ENCODE data around the gene INKA2. TPM values are rescaled to one million over a fixed set of nuclear protein-coding genes. Genes with fewer than 3 reads are reported as not detected.

INKA2 gene
- total and polyA plus RNA-seq, 2 donors (not counting 1 experiment from before 2014, with no cell fraction given): 3.5 to 25.4 TPM

DNA sequence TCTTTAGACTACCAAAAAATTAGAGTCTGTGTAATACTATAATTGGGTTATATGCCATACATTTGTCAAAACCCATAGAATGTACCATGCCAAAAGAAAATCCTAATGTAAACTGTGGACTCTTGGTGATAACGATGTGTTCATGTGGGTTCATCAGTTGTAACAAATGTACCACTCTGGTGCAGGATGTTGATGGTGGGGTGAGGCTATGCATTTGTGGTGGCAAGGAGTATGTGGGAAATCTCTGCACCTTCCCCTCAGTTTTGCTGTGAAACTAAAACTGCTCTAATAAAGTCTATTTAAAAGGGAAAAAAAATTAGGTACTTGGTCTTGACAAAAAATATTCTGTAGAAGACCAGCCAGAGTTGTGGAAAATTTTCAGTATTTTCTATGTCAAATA is 43.4 kb downstream of the INKA2 start:
- H3K27me3 ChIP-seq (ENCODE audit: control insufficient read depth, insufficient read depth, low read length): no peaks in the 10 kb centered on the region
- no peak overlapping the region for H3K9ac ChIP-seq (ENCODE audit: insufficient read depth, low read length)
- H3K4me3 ChIP-seq (replicated peaks in 1 of 4; ENCODE audit: control extremely low read depth in 1 of 4, insufficient read depth in 1 of 4, low read depth in 3 of 4, low read length in 4 of 4): no peak overlapping the region
- no peaks in the 10 kb centered on the region for H4K20me1 ChIP-seq (ENCODE audit: control insufficient read depth, extremely low read depth, insufficient read depth, low read length)
- H3K9me3 ChIP-seq (ENCODE audit: control insufficient read depth, insufficient read depth, low read depth, low read length): no peaks in the 10 kb centered on the region
- TF ChIP-seq EZH2 (IDR thresholded peaks at IDR 0.05; ENCODE audit: low read length, missing control alignments): no peak
- TF ChIP-seq, protein P1, sequence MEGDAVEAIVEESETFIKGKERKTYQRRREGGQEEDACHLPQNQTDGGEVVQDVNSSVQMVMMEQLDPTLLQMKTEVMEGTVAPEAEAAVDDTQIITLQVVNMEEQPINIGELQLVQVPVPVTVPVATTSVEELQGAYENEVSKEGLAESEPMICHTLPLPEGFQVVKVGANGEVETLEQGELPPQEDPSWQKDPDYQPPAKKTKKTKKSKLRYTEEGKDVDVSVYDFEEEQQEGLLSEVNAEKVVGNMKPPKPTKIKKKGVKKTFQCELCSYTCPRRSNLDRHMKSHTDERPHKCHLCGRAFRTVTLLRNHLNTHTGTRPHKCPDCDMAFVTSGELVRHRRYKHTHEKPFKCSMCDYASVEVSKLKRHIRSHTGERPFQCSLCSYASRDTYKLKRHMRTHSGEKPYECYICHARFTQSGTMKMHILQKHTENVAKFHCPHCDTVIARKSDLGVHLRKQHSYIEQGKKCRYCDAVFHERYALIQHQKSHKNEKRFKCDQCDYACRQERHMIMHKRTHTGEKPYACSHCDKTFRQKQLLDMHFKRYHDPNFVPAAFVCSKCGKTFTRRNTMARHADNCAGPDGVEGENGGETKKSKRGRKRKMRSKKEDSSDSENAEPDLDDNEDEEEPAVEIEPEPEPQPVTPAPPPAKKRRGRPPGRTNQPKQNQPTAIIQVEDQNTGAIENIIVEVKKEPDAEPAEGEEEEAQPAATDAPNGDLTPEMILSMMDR (conservative IDR thresholded peaks at IDR 0.05 in 1 of 2, IDR thresholded peaks at IDR 0.05 in 1 of 2; ENCODE audit: low read depth in 1 of 2, low read length in 2 of 2): no peak
- H3K36me3 ChIP-seq (ENCODE audit: control insufficient read depth, insufficient read depth, low read length): peaks cover 5% of the 10 kb centered on the region
- no peaks in the 10 kb centered on the region for H3K79me2 ChIP-seq (ENCODE audit: control insufficient read depth, insufficient read depth, low read length)
- no peak overlapping the region for H2AFZ ChIP-seq (ENCODE audit: low read length)
- H3K4me2 ChIP-seq (ENCODE audit: extremely low read depth, insufficient read depth, low read length): no peak overlapping the region
- H3K4me1 ChIP-seq (ENCODE audit: control insufficient read depth, extremely low read depth, insufficient read depth, low read length): no peaks in the 10 kb centered on the region
- no peak overlapping the region for H3K27ac ChIP-seq (ENCODE audit: insufficient read depth, low read length)
- no peak for DNase-seq (ENCODE audit: low read depth in 2 of 2)

DNA sequence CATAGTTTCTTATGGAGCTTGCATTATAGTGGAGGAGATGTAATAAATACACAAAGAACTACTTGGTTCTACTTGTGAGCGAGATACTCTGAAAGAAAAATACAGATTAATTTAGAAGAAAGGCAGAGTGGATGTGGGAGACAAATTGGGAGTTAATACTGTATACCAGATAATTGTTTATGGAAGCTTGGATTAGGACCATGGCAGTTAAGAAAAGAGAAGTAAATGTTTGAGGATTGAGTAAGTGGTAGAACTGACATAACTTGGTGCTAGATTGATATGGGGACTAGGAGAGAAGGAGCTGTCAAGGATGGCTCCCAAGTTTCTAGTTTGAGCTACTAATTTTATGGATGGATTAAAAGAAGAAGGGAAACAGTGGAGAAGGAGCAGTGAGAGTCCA is 47.3 kb downstream of the INKA2 start:
- H4K20me1 ChIP-seq (ENCODE audit: control insufficient read depth, extremely low read depth, insufficient read depth, low read length): no peaks in the 10 kb centered on the region
- H3K4me2 ChIP-seq (ENCODE audit: extremely low read depth, insufficient read depth, low read length): no peak overlapping the region
- no peak for DNase-seq (ENCODE audit: low read depth in 2 of 2)
- peaks cover 1% of the 10 kb centered on the region for H3K36me3 ChIP-seq (ENCODE audit: control insufficient read depth, insufficient read depth, low read length)
- no peak overlapping the region for H3K9ac ChIP-seq (ENCODE audit: insufficient read depth, low read length)
- H3K4me3 ChIP-seq (replicated peaks in 1 of 4; ENCODE audit: control extremely low read depth in 1 of 4, insufficient read depth in 1 of 4, low read depth in 3 of 4, low read length in 4 of 4): no peak overlapping the region
- no peak overlapping the region for H2AFZ ChIP-seq (ENCODE audit: low read length)
- H3K79me2 ChIP-seq (ENCODE audit: control insufficient read depth, insufficient read depth, low read length): peaks cover 2% of the 10 kb centered on the region
- H3K27me3 ChIP-seq (ENCODE audit: control insufficient read depth, insufficient read depth, low read length): no peaks in the 10 kb centered on the region
- H3K4me1 ChIP-seq (ENCODE audit: control insufficient read depth, extremely low read depth, insufficient read depth, low read length): no peaks in the 10 kb centered on the region
- no peak for TF ChIP-seq EZH2 (IDR thresholded peaks at IDR 0.05; ENCODE audit: low read length, missing control alignments)
- TF ChIP-seq, protein P1 (conservative IDR thresholded peaks at IDR 0.05 in 1 of 2, IDR thresholded peaks at IDR 0.05 in 1 of 2; ENCODE audit: low read depth in 1 of 2, low read length in 2 of 2): no peak
- no peak overlapping the region for H3K27ac ChIP-seq (ENCODE audit: insufficient read depth, low read length)
- no peaks in the 10 kb centered on the region for H3K9me3 ChIP-seq (ENCODE audit: control insufficient read depth, insufficient read depth, low read depth, low read length)

DNA sequence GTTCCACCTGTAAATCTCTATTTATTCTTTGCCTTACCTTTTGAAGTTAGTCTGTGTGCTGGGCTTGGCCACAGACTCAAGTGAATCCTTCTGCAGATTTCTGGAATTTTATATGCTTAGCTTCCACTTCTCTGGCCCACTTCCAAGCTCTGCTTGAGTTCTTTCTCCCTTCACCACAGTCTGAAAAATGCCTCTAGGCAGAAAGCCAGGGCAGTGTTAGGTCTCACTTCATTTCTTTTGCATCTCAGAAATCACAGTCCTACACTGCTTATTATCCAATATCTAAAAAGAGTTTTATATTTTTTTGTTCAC is 48.9 kb downstream of the INKA2 start:
- Histone ChIP-seq H3K9me3 (ENCODE audit: control insufficient read depth, insufficient read depth, low read depth, low read length) (no peaks in the 10 kb centered on the region), H3K4me1 (ENCODE audit: control insufficient read depth, extremely low read depth, insufficient read depth, low read length) (no peaks in the 10 kb centered on the region), H3K27ac (ENCODE audit: insufficient read depth, low read length) (no peak overlapping the region)

More for the DNA sequence above, 48.9 kb downstream of the INKA2 start:
- Histone ChIP-seq H3K4me2 (ENCODE audit: extremely low read depth, insufficient read depth, low read length) (no peak overlapping the region), H3K79me2 (ENCODE audit: control insufficient read depth, insufficient read depth, low read length) (peaks cover 2% of the 10 kb centered on the region), H3K27me3 (ENCODE audit: control insufficient read depth, insufficient read depth, low read length) (no peaks in the 10 kb centered on the region), H3K36me3 (ENCODE audit: control insufficient read depth, insufficient read depth, low read length) (no peaks in the 10 kb centered on the region), H2AFZ (ENCODE audit: low read length) (no peak overlapping the region), H4K20me1 (ENCODE audit: control insufficient read depth, extremely low read depth, insufficient read depth, low read length) (no peaks in the 10 kb centered on the region), H3K4me3 (replicated peaks in 1 of 4; ENCODE audit: control extremely low read depth in 1 of 4, insufficient read depth in 1 of 4, low read depth in 3 of 4, low read length in 4 of 4) (no peak overlapping the region), H3K9ac (ENCODE audit: insufficient read depth, low read length) (no peak overlapping the region)
- no peak for TF ChIP-seq EZH2 (IDR thresholded peaks at IDR 0.05; ENCODE audit: low read length, missing control alignments)
- TF ChIP-seq, protein P1 (conservative IDR thresholded peaks at IDR 0.05 in 1 of 2, IDR thresholded peaks at IDR 0.05 in 1 of 2; ENCODE audit: low read depth in 1 of 2, low read length in 2 of 2): no peak
- DNase-seq (ENCODE audit: low read depth in 2 of 2): peak; percentile 93 to 94

Other genes with a start within 250 kb of the INKA2 start
- gene ADORA3, start 235.8 kb downstream of the INKA2 start, total RNA-seq: not detected in 2 replicates
- gene ADORA3, start 235.8 kb downstream of the INKA2 start, polyA plus RNA-seq: not detected in 2 replicates
- gene TMIGD3, start 235.8 kb downstream of the INKA2 start, total RNA-seq: not detected in 2 replicates
- not detected in 2 replicates for gene TMIGD3, start 235.8 kb downstream of the INKA2 start, polyA plus RNA-seq
- 11.6 and 13.5 TPM in 2 replicates for gene RAP1A, start 119.6 kb downstream of the INKA2 start, total RNA-seq
- 74.1 and 99.5 TPM in 2 replicates for gene RAP1A, start 119.6 kb downstream of the INKA2 start, polyA plus RNA-seq
- gene DDX20, start 16.5 kb upstream of the INKA2 start, total RNA-seq: 8.4 and 13.1 TPM in 2 replicates
- gene DDX20, start 16.5 kb upstream of the INKA2 start, polyA plus RNA-seq: 9.7 and 22.2 TPM in 2 replicates

Data from fibroblast of lung (primary cell).